Esophagus squamous epithelium (tissue), 5 donors: ENCODE data around the gene CELF2. TPM values are rescaled to one million over a fixed set of nuclear protein-coding genes. Genes with fewer than 3 reads are reported as not detected.

ENCODE experiments used
- DNase-seq: peaks from one replicate; lab custom pipeline; 2025; lab: John Stamatoyannopoulos, UW
- H3K27ac ChIP-seq, 4 donors: fragments of 200-600 bp; sonication (generic); one replicate each; pipeline ENCODE4 v1.5.1; 2016 to 2019; ENCODE audit warnings: mild to moderate bottlenecking in 1 of 4
- H3K27me3 ChIP-seq, 4 donors: fragments of 200-600 bp; sonication (generic); 1 replicate in 3 of 4; 2 replicates in 1 of 4; pipeline versions ENCODE4 v1.5.1 to v1.6.0; 2017 to 2021; ENCODE audit warnings: antibody characterized with exemption in 1 of 4
- H3K36me3 ChIP-seq, 3 donors: fragments of 200-600 bp; sonication (generic); one replicate each; pipeline ENCODE4 v1.5.1; 2016 to 2019
- H3K4me1 ChIP-seq, 3 donors: fragments of 200-600 bp; sonication (generic); one replicate each; pipeline ENCODE4 v1.5.1; 2017 to 2019
- H3K4me3 ChIP-seq, 4 donors: fragments of 200-600 bp; sonication (generic); 1 replicate in 3 of 4; 2 replicates in 1 of 4; pipeline ENCODE4 v1.5.1; 2016 to 2019; ENCODE audit warnings: mild to moderate bottlenecking in 2 of 4, moderate library complexity in 1 of 4
- H3K9me3 ChIP-seq, 3 donors: fragments of 200-600 bp; sonication (generic); one replicate each; pipeline ENCODE4 v1.5.1; 2016 to 2019
- POLR2A ChIP-seq, 4 donors: fragments of 450-650 bp; IDR thresholded peaks; one replicate each; pipeline ENCODE4 v1.6.1; 2017; ENCODE audit warnings: antibody characterized with exemption in 4 of 4, mild to moderate bottlenecking in 4 of 4, moderate library complexity in 3 of 4
- WGBS, 2 donors: methylation state at CpG; one replicate each; pipeline ENCODE4 v1.1.5; 2018; 5-methylcytosine and 5-hydroxymethylcytosine counted together
- intact Hi-C: fragments of 100-400 bp; cut with DNase I; formaldehyde crosslinking; loops from one replicate; pipeline ENCODE4 v1.15.0; 2022
- total RNA-seq, 4 donors: library from RNA; depleted of rRNA; stranded (reverse); fragments of >200 nt; gene quantifications; one replicate each; pipeline ENCODE4 v1.1.0, GENCODE V29; 2016
- TF ChIP-seq, protein P1 (sequence below), 6 experiments: fragments of 450-650 bp in 4 of 6; fragments of 200-600 bp in 2 of 6; sonication (generic) in 2 of 6; IDR thresholded peaks; one replicate each; pipeline ENCODE4 v1.5.1; 2016 to 2019; ENCODE audit warnings: antibody characterized with exemption in 6 of 6, mild to moderate bottlenecking in 4 of 6, moderate library complexity in 4 of 6
- donor health status: DM: yes; HTN: yes; CAD: no.

CELF2 gene
- total RNA-seq, 4 donors from 2014 or later = 4.2 to 62.4 (median 13.5) TPM

DNA sequence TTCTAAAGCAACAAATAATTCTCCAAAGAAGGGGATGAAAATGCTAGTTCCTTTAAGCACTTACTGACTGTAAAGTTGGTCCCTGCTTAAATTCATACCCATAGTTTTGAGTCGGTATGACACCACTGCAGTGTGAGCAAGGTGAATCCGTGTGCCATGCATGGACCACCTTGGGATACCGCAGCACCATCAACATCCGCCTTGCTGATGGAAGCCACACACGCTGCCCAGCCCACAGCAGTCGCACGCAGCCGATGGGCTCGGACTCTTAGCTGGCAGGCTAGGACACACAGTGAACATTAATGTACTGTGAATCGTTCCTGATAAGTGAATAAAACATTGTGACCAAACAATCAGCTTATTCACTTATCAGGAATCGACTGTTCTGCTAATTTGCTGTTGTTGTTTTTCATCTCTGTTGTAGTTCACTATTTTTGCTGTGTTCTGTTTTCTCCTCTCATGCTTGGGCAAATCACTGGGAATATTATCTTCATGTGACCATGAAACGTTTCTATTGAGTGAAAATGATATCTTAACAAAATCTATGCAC is 318.3 kb downstream of the CELF2 start:
- Histone ChIP-seq H3K27ac (no peak overlapping the region), H3K4me1 (peaks cover 0 to 13% (median 11%) of the 10 kb centered on the region in 3 donors), H3K27me3 (no peaks in the 10 kb centered on the region), H3K36me3 (peaks cover 0 to 10% (median 0%) of the 10 kb centered on the region in 3 donors), H3K4me3 (no peak overlapping the region), H3K9me3 (no peaks in the 10 kb centered on the region)
- 89 to 90% methylated on average over 11 to 12 of the region's 12 CpGs for WGBS, 2 donors
- intact Hi-C loops = no loop called here
- no peak for DNase-seq
- no peak for TF ChIP-seq POLR2A (IDR thresholded peaks at IDR 0.05)
- TF ChIP-seq, protein P1, sequence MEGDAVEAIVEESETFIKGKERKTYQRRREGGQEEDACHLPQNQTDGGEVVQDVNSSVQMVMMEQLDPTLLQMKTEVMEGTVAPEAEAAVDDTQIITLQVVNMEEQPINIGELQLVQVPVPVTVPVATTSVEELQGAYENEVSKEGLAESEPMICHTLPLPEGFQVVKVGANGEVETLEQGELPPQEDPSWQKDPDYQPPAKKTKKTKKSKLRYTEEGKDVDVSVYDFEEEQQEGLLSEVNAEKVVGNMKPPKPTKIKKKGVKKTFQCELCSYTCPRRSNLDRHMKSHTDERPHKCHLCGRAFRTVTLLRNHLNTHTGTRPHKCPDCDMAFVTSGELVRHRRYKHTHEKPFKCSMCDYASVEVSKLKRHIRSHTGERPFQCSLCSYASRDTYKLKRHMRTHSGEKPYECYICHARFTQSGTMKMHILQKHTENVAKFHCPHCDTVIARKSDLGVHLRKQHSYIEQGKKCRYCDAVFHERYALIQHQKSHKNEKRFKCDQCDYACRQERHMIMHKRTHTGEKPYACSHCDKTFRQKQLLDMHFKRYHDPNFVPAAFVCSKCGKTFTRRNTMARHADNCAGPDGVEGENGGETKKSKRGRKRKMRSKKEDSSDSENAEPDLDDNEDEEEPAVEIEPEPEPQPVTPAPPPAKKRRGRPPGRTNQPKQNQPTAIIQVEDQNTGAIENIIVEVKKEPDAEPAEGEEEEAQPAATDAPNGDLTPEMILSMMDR (IDR thresholded peaks at IDR 0.05) = no peak

DNA sequence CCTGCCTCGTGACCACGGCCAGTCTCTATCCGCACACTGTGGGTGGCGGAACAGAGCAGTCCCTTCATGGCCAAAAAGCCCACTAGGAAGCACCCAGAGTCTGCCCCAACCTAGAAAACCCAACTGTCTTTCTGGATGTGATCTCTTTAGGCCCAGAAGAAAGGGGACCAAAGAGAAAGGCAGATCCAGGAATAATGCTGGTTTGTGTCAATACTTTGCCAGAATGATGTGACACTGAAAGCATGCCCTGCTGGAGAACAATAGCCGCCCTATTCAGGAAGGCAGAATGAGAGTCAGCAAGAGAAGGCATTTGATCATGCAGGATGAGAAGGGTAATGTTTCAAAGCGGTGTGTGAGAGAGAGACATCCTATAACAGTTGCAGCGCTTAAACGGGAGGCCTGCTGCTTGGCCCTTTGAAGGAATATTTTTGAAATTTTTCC is 319.1 kb downstream of the CELF2 start:
- Histone ChIP-seq H3K36me3 (peaks cover 0 to 10% (median 0%) of the 10 kb centered on the region in 3 donors), H3K4me1 (peaks cover 0 to 5% (median 5%) of the 10 kb centered on the region in 3 donors), H3K9me3 (no peaks in the 10 kb centered on the region), H3K27me3 (no peaks in the 10 kb centered on the region), H3K4me3 (no peak overlapping the region), H3K27ac (no peak overlapping the region)
- no peak for TF ChIP-seq POLR2A (IDR thresholded peaks at IDR 0.05)
- TF ChIP-seq, protein P1 (IDR thresholded peaks at IDR 0.05) = no peak
- intact Hi-C loops = no loop called here
- no peak for DNase-seq
- 79 to 91% methylated on average over 8 of the region's 8 CpGs for WGBS, 2 donors

DNA sequence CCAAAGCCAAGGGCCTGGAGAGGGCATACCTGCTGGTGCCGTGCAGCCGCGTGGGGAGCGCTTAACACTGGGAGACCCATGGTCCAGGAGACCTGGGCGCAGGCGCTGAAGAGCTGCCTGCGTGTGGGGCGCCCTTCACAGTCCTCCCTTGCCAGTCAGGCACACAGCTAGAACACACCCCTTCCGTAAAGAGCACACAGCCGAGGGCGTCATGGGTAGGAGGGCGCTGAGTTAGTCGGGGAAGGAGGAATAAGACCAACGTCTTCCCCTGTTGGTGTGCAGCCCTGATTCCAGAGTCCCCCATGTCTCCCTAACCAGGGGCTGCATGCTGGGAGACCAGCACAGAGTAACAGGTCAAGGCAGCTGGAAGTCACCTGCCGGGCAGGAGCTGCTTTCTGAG is 319.8 kb downstream of the CELF2 start:
- DNase-seq = no peak
- WGBS, 2 donors = 69 to 77% methylated on average over 9 to 15 of the region's 15 CpGs
- TF ChIP-seq, protein P1 (IDR thresholded peaks at IDR 0.05) = no peak
- no peak for TF ChIP-seq POLR2A (IDR thresholded peaks at IDR 0.05)
- no peaks in the 10 kb centered on the region for H3K27me3 ChIP-seq
- H3K27ac ChIP-seq = no peak overlapping the region
- H3K36me3 ChIP-seq = peaks cover 0 to 10% (median 0%) of the 10 kb centered on the region in 3 donors
- intact Hi-C loops = no loop called here
- H3K9me3 ChIP-seq = no peaks in the 10 kb centered on the region
- no peak overlapping the region for H3K4me3 ChIP-seq
- H3K4me1 ChIP-seq = no peaks in the 10 kb centered on the region

DNA sequence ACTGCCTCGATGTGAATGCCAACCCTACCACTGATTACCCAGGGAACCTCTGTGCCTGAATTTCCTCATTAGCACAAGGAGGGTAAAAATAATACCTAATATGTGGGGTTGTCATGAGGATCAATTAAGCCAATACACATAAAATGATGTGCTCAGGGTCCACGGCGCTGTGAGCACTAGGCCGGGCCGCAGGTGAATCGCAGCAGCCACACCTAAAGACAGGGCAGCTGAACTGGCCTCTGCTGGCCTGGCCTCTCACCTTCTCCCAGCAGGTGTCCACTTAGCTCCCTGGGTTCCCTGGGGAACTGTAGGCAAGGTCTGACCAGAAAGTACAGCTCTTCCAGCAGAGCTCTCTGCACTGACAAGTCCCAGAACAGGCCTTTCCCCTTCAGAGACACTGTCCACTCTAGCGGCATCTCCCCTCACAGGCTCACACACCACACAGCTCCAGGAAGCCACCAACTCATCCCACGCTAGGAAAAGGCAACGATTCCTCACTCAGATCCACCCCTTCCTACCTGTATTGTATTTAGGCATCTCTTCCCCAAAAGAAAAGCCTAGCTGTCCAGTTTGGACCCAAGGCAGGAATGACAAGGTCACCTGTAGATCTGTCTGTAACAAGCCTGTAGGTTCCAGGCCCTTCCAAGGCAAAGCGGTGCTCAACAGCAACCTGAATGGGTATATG is 320.6 kb downstream of the CELF2 start:
- Histone ChIP-seq H3K27ac (no peak overlapping the region), H3K4me3 (no peak overlapping the region), H3K27me3 (no peaks in the 10 kb centered on the region), H3K9me3 (no peaks in the 10 kb centered on the region), H3K36me3 (peaks cover 0 to 10% (median 0%) of the 10 kb centered on the region in 3 donors), H3K4me1 (no peaks in the 10 kb centered on the region)
- TF ChIP-seq POLR2A (IDR thresholded peaks at IDR 0.05) = no peak
- TF ChIP-seq, protein P1 (IDR thresholded peaks at IDR 0.05) = no peak
- no peak for DNase-seq
- intact Hi-C loops = no loop called here
- WGBS, 2 donors = 81 to 82% methylated on average over 4 to 7 of the region's 10 CpGs

DNA sequence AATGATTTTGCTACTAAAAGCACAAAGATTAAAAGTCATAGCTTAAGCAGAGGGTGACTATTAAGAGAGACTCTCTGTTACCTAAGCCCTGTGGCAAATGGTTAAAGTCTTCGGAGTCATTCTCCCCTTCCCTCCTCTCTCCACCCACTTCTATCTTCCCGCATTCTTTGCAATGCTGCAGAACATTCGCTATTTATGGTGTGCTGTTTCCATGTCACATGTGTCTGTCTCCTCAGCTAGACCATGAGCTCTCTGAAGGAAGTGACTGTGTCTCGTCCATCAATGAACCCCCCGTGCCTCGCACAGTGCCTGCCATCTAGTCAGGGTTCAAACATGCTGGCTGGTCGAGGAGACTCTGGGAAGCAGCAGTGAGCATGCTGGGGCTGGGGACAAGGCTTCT is 321.3 kb downstream of the CELF2 start:
- Histone ChIP-seq H3K27ac (no peak overlapping the region), H3K36me3 (peaks cover 0 to 10% (median 0%) of the 10 kb centered on the region in 3 donors), H3K4me3 (no peak overlapping the region), H3K4me1 (no peaks in the 10 kb centered on the region), H3K9me3 (no peaks in the 10 kb centered on the region), H3K27me3 (no peaks in the 10 kb centered on the region)
- TF ChIP-seq, protein P1 (IDR thresholded peaks at IDR 0.05) = no peak
- no peak for TF ChIP-seq POLR2A (IDR thresholded peaks at IDR 0.05)
- intact Hi-C loops = no loop called here
- WGBS, 2 donors = 73 to 83% methylated on average over 5 to 6 of the region's 7 CpGs
- no peak for DNase-seq
